ENCODE measurements around the gene KRT86. TPM values are rescaled to one million over a fixed set of nuclear protein-coding genes. Genes with fewer than 3 reads are reported as not detected.

KRT86 gene
- total and polyA plus RNA-seq, 3 donors from 2014 or later = 2.3 to 4.0 (median 3.2) TPM

DNA sequence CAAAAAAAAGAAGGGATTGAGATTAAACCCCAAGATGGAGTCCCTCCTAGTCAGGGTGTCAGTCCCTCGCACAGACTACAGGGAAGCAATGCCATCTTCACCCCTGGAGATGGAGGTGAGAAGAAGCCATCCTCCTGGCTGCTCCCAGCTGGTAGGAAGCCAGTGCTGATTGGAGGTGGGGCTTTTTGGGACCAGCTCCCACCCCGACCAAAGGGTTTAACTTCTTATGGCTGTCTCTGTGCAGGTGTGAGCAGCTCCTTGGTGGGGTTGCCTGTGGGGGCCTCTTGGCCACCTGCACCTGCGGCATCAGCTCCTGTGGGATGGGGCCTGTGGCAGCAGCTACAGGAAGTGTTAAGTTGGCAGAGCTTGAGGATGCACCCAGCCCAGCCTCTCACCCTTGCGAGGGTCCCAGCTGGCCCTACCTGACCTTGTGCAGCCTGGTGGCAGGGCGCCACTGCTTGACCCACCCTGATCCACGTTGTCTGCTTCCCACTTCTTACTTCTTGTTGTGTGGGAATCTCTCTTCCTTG lies 3.8 kb upstream of the KRT86 start:
- H3K4me3 ChIP-seq = no peak overlapping the region
- DNase-seq = no peak
- H3K4me1 ChIP-seq = no peaks in the 10 kb centered on the region
- H3K27me3 ChIP-seq = no peaks in the 10 kb centered on the region
- no peaks in the 10 kb centered on the region for H3K36me3 ChIP-seq (ENCODE audit: low read depth, missing control alignments)
- no peak overlapping the region for H3K27ac ChIP-seq
- WGBS, 2 donors = 87 to 92% methylated on average over 4 to 6 of the region's 6 CpGs
- H3K9me3 ChIP-seq = no peaks in the 10 kb centered on the region
- intact Hi-C loops (cut with DNase I; ENCODE audit: low total_unique reads) = no loop called here
- no peak for TF ChIP-seq POLR2A (IDR thresholded peaks at IDR 0.05)
- TF ChIP-seq, protein P1, sequence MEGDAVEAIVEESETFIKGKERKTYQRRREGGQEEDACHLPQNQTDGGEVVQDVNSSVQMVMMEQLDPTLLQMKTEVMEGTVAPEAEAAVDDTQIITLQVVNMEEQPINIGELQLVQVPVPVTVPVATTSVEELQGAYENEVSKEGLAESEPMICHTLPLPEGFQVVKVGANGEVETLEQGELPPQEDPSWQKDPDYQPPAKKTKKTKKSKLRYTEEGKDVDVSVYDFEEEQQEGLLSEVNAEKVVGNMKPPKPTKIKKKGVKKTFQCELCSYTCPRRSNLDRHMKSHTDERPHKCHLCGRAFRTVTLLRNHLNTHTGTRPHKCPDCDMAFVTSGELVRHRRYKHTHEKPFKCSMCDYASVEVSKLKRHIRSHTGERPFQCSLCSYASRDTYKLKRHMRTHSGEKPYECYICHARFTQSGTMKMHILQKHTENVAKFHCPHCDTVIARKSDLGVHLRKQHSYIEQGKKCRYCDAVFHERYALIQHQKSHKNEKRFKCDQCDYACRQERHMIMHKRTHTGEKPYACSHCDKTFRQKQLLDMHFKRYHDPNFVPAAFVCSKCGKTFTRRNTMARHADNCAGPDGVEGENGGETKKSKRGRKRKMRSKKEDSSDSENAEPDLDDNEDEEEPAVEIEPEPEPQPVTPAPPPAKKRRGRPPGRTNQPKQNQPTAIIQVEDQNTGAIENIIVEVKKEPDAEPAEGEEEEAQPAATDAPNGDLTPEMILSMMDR (IDR thresholded peaks at IDR 0.05) = no peak

DNA sequence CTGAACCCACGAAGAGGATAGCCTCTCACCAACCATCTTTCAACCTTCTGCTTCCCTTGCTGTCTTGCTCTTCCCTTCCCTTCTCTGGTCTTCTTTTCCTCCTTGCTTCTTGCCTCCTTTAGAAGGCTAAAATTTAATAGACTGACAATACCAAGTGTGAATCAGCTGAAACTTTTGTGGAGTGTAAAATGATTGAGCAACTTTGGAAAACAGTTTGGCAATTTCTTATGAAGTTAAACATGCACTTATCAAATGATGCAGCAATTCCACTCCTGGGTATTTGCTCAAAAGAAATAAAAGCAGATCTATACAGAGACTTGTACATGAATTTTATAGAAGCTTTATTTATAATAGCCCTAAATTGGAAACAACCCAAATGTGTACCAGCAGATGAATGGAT lies 3.3 kb upstream of the KRT86 start:
- Histone ChIP-seq H3K27ac (no peak overlapping the region), H3K4me1 (no peaks in the 10 kb centered on the region), H3K4me3 (no peak overlapping the region), H3K36me3 (ENCODE audit: low read depth, missing control alignments) (no peaks in the 10 kb centered on the region), H3K27me3 (no peaks in the 10 kb centered on the region), H3K9me3 (no peaks in the 10 kb centered on the region)
- intact Hi-C loops (cut with DNase I; ENCODE audit: low total_unique reads) = no loop called here
- TF ChIP-seq, protein P1 (IDR thresholded peaks at IDR 0.05) = no peak
- TF ChIP-seq POLR2A (IDR thresholded peaks at IDR 0.05) = no peak
- DNase-seq = no peak
- 91 to 92% methylated on average over 1 of the region's 1 CpG for WGBS, 2 donors

DNA sequence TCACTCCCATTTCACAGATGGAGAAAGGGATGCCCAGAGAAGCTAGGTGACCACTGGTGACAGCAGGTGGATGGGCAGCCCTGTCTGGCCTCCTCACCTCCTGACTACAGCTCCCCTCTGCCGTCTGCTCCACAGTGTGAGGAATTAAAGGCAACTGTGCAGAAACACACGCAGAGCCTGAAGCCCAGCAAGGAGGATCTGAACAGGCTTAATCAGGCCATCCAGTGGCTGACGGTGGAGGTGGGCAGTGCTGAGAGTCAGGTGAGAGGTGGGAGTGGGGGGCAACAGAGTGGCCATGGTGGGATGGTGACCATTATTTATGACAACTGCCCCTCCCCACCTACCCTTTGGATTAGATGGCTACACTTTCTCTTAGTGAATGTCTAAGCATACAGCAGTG lies 1.2 kb downstream of the KRT86 start:
- no peak overlapping the region for H3K27ac ChIP-seq
- no peaks in the 10 kb centered on the region for H3K27me3 ChIP-seq
- no peak overlapping the region for H3K4me3 ChIP-seq
- DNase-seq = no peak
- H3K4me1 ChIP-seq = no peaks in the 10 kb centered on the region
- TF ChIP-seq, protein P1 (IDR thresholded peaks at IDR 0.05) = no peak
- TF ChIP-seq POLR2A (IDR thresholded peaks at IDR 0.05) = no peak
- WGBS, 2 donors = 78 to 88% methylated on average over 3 of the region's 3 CpGs
- no peaks in the 10 kb centered on the region for H3K9me3 ChIP-seq
- H3K36me3 ChIP-seq (ENCODE audit: low read depth, missing control alignments) = no peaks in the 10 kb centered on the region
- intact Hi-C loops (cut with DNase I; ENCODE audit: low total_unique reads) = no loop called here

DNA sequence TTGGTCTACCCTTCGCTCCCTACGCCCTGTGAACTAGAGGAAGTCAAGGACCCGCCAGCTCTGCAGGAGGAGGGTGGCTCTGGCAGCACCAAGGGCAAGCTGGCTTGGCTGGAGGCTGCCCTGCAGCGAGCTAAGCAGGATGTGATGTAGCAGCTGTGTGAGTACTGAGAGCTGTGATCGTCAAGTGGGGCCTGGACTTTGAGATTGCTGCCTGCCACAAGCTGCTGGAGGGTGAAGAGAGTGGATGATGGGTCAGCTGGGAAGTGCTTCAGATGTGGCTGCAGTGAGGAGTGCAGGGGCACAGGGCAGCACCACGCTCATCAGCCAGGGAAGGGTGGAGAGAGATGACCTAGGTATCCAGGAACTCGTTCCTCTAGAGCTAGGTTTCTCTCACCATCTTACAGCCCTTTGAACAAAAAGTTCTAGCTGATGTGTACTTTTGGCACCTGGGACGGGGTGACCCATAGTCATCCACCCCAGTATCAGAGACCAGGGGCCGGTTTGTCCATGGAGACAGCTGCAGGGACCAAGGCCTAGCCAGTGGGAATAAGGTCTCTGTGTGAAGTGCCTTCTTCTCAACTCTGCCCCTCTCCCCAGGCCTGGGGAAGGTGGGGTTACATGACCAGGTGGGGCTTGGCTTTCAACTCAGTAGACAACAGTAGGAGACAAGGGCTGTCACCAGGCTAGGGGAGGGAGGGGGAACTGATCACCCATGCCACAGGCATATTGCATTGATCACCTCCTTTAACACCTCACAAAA lies 3.2 kb downstream of the KRT86 start:
- no peaks in the 10 kb centered on the region for H3K36me3 ChIP-seq (ENCODE audit: low read depth, missing control alignments)
- intact Hi-C loops (cut with DNase I; ENCODE audit: low total_unique reads) = no loop called here
- no peaks in the 10 kb centered on the region for H3K4me1 ChIP-seq
- no peaks in the 10 kb centered on the region for H3K27me3 ChIP-seq
- DNase-seq = no peak
- no peak overlapping the region for H3K27ac ChIP-seq
- TF ChIP-seq POLR2A (IDR thresholded peaks at IDR 0.05) = no peak
- TF ChIP-seq, protein P1 (IDR thresholded peaks at IDR 0.05) = no peak
- H3K9me3 ChIP-seq = no peaks in the 10 kb centered on the region
- no peak overlapping the region for H3K4me3 ChIP-seq
- WGBS, 2 donors = 89 to 91% methylated on average over 7 to 9 of the region's 9 CpGs
